ENCODE data around the gene GAS6.

Gene GAS6

GRCh38 chr13:113903912-113904311 lies 40.0 kb upstream of the GAS6 start (continued):
- TF ChIP-seq, protein P1, sequence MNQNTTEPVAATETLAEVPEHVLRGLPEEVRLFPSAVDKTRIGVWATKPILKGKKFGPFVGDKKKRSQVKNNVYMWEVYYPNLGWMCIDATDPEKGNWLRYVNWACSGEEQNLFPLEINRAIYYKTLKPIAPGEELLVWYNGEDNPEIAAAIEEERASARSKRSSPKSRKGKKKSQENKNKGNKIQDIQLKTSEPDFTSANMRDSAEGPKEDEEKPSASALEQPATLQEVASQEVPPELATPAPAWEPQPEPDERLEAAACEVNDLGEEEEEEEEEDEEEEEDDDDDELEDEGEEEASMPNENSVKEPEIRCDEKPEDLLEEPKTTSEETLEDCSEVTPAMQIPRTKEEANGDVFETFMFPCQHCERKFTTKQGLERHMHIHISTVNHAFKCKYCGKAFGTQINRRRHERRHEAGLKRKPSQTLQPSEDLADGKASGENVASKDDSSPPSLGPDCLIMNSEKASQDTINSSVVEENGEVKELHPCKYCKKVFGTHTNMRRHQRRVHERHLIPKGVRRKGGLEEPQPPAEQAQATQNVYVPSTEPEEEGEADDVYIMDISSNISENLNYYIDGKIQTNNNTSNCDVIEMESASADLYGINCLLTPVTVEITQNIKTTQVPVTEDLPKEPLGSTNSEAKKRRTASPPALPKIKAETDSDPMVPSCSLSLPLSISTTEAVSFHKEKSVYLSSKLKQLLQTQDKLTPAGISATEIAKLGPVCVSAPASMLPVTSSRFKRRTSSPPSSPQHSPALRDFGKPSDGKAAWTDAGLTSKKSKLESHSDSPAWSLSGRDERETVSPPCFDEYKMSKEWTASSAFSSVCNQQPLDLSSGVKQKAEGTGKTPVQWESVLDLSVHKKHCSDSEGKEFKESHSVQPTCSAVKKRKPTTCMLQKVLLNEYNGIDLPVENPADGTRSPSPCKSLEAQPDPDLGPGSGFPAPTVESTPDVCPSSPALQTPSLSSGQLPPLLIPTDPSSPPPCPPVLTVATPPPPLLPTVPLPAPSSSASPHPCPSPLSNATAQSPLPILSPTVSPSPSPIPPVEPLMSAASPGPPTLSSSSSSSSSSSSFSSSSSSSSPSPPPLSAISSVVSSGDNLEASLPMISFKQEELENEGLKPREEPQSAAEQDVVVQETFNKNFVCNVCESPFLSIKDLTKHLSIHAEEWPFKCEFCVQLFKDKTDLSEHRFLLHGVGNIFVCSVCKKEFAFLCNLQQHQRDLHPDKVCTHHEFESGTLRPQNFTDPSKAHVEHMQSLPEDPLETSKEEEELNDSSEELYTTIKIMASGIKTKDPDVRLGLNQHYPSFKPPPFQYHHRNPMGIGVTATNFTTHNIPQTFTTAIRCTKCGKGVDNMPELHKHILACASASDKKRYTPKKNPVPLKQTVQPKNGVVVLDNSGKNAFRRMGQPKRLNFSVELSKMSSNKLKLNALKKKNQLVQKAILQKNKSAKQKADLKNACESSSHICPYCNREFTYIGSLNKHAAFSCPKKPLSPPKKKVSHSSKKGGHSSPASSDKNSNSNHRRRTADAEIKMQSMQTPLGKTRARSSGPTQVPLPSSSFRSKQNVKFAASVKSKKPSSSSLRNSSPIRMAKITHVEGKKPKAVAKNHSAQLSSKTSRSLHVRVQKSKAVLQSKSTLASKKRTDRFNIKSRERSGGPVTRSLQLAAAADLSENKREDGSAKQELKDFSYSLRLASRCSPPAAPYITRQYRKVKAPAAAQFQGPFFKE (tag by site-specific recombination; IDR thresholded peaks at IDR 0.05; ENCODE audit: borderline replicate concordance) = no peak
- TF ChIP-seq ZNF16 (tag by site-specific recombination; IDR thresholded peaks at IDR 0.05; ENCODE audit: low read depth) = no peak
- no peak for TF ChIP-seq ZNF530 (tag by site-specific recombination; IDR thresholded peaks at IDR 0.05; ENCODE audit: low read depth)
- TF ChIP-seq ZBTB17 (tag by site-specific recombination; IDR thresholded peaks at IDR 0.05) = no peak
- no peak for TF ChIP-seq ZNF555 (tag by site-specific recombination; conservative IDR thresholded peaks at IDR 0.05)
- TF ChIP-seq YY1 (tag by site-specific recombination; IDR thresholded peaks at IDR 0.05) = no peak
- TF ChIP-seq, protein P2, sequence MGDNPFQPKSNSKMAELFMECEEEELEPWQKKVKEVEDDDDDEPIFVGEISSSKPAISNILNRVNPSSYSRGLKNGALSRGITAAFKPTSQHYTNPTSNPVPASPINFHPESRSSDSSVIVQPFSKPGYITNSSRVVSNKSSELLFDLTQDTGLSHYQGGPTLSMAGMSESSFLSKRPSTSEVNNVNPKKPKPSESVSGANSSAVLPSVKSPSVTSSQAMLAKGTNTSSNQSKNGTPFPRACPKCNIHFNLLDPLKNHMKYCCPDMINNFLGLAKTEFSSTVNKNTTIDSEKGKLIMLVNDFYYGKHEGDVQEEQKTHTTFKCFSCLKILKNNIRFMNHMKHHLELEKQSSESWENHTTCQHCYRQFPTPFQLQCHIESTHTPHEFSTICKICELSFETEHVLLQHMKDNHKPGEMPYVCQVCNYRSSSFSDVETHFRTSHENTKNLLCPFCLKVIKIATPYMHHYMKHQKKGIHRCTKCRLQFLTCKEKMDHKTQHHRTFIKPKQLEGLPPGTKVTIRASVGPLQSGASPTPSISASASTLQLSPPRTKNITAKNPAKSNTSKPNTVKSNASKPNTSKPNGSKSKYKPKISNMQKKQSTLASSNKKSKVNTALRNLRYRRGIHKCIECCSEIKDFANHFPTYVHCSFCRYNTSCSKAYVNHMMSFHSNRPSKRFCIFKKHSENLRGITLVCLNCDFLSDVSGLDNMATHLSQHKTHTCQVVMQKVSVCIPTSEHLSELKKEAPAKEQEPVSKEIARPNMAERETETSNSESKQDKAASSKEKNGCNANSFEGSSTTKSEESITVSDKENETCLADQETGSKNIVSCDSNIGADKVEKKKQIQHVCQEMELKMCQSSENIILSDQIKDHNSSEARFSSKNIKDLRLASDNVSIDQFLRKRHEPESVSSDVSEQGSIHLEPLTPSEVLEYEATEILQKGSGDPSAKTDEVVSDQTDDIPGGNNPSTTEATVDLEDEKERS (tag by site-specific recombination; IDR thresholded peaks at IDR 0.05) = no peak
- TF ChIP-seq ZNF292 (tag by site-specific recombination; IDR thresholded peaks at IDR 0.05; ENCODE audit: borderline replicate concordance, low read depth) = no peak
- no peak for TF ChIP-seq REST (tag by site-specific recombination; IDR thresholded peaks at IDR 0.05)
- no peak for TF ChIP-seq ZNF354C (tag by site-specific recombination; IDR thresholded peaks at IDR 0.05; ENCODE audit: borderline replicate concordance, low read depth)
- TF ChIP-seq ZNF274 (IDR thresholded peaks at IDR 0.05; ENCODE audit: low read length) = no peak
- TF ChIP-seq ZNF274 (tag by site-specific recombination; IDR thresholded peaks at IDR 0.05; ENCODE audit: borderline replicate concordance) = no peak
- TF ChIP-seq ZSCAN4 (tag by site-specific recombination; IDR thresholded peaks at IDR 0.05) = no peak

Measured in HEK293 (cell line).